CD4-positive, alpha-beta T cell treated with Interleukin-21 for 1 hour (primary cell): ENCODE data around the gene PTGES2.
"Not testable (repeated sequence)": the region's sequence is repeated elsewhere in the genome, so short reads cannot be mapped to it uniquely, and the experiment has no call there.

ENCODE experiments used
- DNase-seq: peaks from one replicate; pipeline ENCODE4 v3.0.0-alpha.2; 2020

PTGES2 gene

DNA sequence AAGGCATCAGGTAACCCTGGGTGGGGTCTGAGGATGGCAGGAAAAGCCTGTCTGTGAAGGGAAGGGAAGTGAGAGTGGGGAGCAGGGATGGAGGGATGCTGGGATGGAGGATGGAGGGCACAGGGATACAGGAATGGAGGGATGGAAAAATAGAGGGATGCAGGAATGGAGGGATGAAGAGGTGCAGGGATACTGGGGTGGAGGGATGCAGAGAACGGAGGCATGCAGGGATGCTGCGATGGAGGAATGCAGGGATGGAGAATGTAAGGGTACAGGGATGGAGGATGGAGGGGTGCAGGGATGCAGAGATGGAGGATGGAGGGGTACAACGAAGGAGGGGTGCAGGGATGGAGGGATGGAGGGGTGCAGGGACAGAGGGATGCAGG lies 9.1 kb downstream of the PTGES2 start:
- no peak for DNase-seq

DNA sequence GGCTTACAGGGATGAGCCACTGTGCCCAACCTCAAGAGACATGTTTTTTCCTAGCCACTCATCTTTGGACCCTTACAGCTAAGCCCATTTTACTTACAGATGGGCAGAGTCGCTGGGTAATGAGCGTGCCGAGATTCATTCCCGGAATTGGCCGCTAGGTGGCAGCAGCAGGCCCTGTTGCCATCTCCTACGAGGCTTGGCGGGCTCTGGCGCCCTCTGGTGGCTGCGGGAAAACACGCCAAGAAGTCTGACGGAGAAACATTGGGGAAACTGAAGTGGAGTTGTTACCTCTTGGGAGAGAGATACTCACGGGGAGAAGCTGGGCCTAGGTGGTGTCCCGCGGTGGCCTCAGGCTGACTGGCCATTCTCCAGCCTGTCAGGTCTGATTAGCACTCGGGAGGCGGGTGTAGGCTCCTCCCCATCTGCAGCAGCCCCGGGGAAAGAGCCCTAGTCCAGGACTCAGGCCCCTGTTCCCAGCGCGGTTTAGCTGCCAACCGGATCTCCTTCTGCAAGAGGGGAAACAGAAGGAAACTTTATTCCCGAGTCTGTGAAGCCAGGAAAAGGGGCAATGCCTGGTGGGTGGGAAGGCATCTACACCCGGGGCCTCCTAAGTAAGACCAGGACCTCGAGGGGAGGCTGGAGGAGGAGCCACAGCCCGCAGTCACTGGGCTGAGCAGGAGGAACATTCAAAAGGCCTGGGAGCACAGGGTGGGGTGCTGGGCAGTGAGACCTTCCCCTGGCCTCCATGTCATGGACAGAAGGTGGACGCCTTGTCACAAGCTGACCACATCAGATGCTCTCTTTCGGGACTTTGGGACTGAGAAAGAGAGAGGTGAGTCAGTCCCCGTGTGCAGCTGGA lies 9.7 kb downstream of the PTGES2 start:
- peak; percentile 93 for DNase-seq

DNA sequence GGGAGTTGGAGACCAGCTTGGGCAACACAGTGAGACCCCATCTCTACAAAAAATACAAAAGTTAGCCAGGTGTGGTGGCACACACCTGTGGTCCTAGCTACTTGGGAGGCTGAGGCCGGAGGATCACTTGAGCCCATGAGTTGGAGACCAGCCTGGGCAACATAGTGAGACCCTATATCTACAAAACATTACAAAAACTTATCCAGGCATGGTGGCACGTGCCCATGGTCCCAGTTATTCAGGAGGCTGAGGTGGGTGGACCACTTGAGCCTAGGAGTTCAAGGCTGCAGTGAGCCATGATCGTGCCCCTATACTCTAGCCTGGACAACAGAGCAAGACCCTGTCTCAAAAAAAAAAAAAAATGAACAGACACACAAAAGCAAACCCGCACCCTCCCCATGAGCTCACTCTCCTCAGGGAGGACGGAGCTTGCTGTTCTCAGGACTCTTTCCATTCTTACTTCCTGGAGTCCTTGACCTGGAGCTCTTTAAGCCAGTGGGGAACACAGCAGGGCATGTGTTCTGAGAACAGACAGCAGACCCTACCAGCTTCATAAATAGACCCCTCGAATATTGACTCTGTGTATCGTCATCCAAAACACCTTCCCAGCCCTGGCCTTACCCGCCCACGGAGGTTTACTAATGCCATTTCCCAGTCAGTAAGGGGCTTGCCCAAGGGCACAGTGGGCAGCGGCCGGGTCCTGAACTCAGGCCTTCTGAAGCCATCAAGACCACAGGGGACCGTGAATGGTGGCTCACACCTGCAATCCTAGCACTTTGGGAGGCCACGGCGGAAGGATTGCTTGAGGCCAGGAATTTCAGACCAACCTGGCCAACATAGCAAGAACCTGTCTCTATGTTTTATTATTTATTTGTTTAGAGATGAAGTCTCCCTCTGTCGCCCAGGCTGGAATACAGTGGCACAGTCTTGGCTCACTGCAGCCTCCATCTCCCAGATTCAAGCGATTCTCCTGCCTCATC lies 11.1 kb downstream of the PTGES2 start:
- no peak for DNase-seq

DNA sequence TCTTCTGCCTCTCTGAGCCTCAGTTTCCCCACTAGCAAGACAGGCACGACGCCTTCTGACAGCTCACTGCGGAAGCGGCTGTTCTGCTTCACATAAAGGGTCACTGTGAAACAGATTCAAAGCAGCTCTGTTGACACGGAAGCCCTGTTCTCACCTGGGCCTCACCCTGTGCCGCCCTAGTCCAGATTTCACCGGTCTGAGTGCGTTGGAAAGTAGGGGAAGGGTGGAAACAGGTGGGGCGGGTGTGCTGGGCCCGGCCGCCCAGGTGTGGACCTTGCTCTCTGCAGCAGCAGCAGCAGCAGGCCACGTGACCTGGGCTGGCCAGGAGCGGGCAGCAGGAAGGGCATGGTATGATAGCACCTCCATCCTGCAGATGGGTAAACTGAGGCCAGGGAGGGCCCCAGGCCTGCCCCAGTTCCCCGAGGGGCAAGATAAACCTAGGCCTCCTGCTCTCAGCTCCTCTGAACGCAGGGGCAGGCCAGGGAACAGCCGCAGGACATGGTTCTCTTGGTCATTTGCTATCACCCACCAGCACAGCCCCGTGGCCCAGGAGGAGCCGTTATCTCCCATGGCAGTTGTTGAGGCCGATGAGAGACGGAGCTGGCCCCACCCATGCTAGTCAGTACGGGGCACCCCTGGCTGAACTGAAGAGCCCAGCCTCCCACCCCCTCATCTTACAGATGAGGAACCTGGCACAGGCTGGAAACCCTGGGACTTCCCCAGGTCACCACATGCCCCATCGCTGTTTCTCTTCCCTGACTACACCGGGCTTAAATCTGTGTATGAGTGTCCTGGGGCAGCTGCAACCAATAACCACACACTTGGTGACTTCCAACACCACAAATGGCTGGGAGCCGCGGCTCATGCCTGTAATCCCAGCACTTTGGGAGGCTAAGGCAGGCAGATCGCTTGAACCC lies 12.1 kb downstream of the PTGES2 start:
- peak; percentile 29 for DNase-seq

DNA sequence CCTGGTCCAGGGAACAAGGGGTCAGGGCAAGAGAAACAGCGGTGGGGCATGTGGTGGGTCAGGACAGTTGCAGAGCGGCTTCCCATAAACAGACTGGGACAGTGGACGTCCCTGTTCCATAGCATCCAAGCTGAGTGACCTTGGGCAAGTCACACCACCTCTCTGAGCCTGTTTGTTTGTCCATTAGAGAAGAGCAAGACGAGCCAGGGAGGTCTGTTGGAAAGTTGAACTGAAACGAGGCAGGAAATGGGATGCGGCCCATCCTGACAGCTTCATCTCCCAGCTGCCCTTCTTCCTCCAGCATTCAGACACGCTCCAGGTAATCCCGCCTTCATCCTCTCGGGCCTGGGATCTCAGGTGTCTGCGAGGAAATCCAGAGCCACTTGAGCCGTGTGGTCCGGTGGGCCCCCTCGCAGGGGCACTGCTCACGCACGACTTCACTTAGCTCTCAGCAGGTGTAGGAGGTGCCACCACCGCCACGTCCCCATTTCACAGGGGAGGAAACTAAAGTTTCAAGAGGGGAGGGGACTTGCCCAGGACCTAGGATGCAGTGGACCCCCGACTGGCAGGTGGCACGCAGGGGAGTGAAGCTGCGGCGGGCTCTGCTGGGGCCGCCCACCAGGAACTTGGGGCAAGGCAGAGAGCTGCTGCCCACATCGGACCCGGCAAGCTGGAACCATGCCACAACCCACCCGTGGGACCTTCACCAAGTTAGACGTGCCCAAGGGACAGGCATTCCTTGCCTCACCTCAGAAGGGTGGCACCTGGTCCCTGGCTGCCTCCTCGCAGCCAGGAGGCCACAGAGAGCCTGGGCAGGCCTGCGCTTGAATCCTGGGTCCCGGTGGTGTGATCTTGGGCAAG lies 13.0 kb downstream of the PTGES2 start:
- no peak for DNase-seq

DNA sequence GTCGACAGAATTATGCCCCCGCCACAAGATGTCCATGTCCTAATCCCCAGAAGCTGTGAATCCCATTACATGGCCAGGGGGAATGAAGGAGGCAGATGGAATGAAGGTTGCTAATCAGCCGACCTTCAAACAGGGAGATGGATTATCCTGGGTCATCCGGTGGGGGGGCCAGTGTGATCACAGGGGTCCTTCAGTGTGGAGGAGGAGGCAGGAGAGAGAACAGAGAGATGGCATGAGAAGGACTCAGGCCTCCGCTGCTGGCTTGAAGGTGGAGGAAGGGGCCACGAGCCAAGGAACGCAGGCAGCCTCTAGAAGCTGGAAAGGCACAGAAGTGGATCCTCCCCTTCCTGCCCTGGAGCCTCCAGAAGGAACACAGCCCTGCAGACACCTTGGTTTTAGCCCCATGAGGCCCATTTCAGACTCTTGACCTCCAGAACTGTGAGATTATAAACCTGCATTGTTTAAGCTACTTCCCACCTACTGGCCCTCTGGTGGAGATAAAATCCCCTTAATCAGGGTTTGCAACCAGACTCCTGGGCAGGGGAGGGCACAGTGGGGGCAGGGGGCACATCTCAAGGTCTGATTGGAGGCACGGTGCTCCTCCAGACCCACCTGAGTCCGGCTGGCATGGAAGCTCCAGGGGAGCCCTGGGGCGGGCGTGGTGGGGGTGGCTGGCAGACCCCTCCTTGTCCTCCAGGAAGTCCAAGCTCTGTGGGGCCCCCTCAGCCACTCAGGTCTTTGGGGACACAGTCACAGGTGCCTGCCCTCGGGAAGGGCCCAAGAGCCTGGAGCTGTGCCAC lies 13.8 kb downstream of the PTGES2 start:
- no peak for DNase-seq

DNA sequence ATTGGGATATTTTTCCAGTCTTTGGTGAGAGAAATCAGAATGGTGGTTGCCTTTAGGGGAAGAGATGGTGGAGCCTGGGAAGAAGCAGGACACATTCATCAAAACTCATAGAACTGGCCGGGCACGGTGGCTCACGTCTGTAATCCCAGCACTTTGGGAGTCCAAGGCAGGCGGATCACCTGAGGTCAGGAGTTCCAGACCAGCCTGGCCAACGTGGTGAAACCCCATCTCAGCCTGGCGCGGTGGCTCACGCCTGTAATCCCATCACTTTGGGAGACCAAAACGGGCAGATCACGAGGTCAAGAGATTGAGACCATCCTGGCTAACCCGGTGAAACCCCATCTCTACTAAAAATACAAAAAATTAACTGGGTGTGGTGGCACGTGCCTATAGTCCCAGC lies 15.8 kb downstream of the PTGES2 start:
- DNase-seq: not testable (repeated sequence)

DNA sequence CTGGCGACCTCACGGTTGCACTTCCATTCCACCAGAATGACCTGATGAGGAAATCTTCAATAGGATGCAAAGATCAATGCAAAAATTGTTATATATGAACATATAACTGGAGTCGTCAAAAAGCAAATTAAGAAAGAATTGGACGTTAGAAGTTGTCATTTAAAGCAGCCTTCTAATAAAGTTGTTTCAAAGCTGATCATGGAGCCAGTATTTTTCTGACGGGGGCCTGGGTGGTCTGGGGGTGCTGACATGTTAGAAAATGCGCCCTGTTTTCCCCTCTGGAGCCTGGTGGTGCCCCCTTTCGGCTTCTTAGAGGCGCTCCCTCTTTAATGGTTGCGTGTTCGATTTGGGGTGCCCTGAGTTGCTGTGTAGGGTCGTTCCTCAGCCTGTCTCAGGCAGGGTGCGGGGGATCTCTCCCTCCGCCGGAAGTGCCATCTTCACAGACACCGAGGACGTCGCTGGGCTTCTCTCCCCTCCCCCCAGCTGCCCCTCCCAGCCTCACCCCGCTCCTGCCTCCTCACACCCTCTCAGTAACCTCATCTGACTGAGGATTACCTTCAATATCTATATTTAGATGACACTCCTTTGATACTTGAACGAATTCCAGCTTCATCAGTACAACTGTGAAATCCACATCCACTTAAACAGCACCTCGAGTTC lies 18.3 kb downstream of the PTGES2 start:
- no peak for DNase-seq

DNA sequence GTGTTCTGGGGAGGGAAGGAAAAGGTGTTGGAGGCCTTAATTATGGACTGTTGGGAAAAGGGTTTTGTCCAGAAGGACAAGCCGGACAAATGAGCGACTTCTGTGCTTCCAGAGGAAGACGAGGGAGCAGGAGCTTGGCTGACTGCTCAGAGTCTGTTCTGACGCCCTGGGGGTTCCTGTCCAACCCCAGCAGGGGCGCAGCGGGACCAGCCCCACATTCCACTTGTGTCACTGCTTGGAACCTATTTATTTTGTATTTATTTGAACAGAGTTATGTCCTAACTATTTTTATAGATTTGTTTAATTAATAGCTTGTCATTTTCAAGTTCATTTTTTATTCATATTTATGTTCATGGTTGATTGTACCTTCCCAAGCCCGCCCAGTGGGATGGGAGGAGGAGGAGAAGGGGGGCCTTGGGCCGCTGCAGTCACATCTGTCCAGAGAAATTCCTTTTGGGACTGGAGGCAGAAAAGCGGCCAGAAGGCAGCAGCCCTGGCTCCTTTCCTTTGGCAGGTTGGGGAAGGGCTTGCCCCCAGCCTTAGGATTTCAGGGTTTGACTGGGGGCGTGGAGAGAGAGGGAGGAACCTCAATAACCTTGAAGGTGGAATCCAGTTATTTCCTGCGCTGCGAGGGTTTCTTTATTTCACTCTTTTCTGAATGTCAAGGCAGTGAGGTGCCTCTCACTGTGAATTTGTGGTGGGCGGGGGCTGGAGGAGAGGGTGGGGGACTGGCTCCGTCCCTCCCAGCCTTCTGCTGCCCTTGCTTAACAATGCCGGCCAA lies 19.1 kb downstream of the PTGES2 start:
- DNase-seq: no peak

DNA sequence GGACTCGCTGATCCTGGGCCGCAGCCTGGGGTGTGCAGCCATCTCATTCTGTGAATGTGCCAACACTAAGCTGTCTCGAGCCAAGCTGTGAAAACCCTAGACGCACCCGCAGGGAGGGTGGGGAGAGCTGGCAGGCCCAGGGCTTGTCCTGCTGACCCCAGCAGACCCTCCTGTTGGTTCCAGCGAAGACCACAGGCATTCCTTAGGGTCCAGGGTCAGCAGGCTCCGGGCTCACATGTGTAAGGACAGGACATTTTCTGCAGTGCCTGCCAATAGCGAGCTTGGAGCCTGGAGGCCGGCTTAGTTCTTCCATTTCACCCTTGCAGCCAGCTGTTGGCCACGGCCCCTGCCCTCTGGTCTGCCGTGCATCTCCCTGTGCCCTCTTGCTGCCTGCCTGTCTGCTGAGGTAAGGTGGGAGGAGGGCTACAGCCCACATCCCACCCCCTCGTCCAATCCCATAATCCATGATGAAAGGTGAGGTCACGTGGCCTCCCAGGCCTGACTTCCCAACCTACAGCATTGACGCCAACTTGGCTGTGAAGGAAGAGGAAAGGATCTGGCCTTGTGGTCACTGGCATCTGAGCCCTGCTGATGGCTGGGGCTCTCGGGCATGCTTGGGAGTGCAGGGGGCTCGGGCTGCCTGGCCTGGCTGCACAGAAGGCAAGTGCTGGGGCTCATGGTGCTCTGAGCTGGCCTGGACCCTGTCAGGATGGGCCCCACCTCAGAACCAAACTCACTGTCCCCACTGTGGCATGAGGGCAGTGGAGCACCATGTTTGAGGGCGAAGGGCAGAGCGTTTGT lies 19.9 kb downstream of the PTGES2 start:
- no peak for DNase-seq

DNA sequence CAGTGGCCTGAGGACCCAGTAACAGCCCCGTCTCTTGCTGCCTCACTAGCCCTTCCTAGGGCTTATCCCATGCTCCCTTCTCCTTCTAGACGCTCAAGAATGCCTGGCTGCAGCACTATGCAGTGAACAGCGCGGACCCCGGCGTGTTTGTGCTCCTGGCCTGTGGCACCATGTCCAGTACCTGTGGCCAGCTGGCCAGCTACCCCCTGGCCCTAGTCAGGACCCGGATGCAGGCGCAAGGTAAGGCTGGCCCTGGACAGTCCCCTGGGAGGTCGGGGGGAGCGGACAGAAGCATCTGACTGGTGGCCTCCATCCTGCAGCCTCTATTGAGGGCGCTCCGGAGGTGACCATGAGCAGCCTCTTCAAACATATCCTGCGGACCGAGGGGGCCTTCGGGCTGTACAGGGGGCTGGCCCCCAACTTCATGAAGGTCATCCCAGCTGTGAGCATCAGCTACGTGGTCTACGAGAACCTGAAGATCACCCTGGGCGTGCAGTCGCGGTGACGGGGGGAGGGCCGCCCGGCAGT lies 20.5 kb downstream of the PTGES2 start:
- no peak for DNase-seq

DNA sequence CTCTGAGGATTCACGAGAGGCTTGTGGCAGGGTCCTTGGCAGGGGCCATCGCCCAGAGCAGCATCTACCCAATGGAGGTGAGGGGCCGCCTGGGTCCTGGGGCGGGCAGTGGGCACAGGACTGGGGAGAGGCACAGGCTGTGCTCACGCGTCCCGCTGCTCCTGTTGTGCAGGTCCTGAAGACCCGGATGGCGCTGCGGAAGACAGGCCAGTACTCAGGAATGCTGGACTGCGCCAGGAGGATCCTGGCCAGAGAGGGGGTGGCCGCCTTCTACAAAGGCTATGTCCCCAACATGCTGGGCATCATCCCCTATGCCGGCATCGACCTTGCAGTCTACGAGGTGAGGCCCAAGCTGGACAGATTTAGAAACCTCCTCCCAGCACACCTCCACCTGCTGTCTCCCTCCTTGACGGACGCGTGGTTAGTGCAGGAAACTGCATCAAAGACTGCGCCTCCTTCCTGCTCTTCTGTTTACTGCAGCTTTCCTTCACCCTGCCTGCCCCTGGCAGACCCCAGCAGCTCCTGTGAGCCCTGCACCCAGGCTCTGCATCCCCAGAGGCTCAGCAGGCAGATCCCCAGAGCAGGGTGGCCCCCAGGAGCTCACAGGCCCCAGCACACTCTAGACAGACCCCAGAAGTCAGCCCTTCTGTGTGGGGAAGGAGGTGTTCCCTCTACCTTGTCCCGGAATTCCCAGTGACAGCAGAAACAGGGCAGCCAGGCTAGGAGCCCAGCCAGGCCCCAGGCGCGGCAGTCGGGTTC lies 21.2 kb downstream of the PTGES2 start:
- no peak for DNase-seq

DNA sequence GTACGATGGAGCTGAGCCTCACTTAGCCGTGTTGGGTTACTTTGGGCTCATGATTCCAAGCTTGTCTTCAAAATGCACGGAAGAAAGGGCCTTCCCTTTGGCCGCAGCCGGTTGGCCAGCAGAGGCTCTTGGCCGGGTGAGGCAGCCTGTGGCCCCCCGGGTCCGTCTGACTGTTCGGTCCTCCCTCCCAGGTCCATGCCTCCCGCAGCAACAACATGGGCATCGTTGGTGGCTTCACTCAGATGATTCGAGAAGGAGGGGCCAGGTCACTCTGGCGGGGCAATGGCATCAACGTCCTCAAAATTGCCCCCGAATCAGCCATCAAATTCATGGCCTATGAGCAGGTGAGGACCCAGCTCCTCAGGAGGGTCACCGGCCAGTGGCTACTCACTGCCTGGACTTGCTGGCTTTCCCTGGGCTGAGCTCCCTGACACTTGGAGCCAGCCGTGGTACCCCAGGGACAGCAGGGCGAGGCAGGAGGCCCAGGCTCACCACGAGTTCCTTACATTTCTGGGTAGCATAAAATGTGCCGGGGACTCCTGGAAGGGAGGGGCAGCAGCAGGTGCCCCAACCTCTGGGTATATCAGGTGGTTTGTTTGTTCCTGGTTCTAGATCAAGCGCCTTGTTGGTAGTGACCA lies 21.9 kb downstream of the PTGES2 start:
- no peak for DNase-seq

DNA sequence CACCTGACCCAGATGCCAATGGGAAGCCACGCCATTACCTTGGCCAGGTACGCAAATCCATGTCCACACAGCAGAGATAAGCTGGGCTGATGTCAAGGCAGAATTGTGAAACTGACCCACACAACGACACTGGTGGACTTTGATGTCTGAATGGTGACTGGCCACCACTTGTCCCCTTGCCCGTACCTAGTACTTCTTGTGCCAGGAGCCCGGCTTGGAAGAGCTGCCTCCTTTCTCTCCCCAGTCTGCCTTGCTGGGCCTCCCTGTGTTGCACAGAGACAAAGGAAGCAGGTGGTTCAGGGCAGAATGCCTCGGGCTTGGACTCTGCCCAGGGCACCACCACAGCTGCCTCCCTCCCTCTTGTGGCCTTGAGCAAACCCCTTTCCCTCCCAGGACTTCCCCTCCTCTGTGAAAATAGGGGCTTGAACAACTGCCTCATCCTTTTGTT lies 23.3 kb downstream of the PTGES2 start:
- no peak for DNase-seq

DNA sequence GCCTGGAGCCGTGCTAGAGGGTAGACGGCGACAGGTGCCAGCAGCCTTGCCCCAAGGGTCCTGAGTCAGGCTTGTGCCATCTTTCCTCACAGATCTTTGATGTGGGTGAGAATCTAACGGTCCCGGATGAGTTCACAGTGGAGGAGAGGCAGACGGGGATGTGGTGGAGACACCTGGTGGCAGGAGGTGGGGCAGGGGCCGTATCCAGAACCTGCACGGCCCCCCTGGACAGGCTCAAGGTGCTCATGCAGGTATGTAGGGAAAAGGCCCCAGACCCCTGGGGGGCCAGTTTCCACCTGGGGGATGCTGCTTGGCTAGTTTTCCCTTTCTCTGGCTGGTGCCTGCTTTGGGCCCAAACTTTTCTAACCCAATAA lies 24.0 kb downstream of the PTGES2 start:
- DNase-seq: peak; percentile 50

DNA sequence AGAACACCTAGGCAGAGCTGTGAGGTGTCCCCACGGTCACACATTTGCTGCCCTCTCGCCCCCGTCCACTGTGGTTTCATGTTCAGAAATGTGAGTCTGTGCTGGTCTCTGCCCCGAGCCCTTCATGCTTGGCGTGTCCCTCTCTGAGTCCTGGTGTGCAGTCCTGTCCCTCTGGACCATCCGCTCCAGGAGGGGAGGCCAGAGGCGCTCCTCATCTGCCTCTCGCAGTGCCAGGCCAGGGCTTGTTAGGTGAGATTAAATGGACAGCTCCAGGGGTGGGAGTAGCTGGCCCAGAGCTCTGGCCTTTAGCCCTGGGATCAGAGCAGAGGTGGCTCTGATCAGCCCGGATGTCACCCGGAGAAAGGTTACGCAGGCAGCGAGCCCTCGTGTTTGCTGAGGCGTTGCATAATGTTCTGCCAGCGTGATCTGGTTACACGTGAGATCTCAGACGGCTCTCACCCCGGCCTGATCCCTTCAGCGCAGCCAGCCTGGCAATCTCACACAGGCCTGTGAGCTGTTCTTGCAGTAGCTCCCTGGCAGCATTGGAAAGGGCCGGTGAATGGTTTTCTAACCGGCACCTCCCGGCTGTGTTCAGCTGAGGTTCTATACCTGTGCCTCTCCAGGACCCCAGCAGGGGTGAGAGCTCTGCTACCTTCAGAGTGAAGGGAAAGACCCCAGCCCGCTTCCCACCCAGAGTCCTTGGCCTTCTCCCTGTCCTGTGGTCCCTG lies 24.5 kb downstream of the PTGES2 start:
- DNase-seq: no peak
